Cardiac muscle cell (in vitro differentiated cells and primary cell): ENCODE data around the gene SF3A2. TPM values are rescaled to one million over a fixed set of nuclear protein-coding genes. Genes with fewer than 3 reads are reported as not detected.

ENCODE experiments used
- DNase-seq, 2 donors: peaks; one replicate each; pipeline versions ENCODE4 v3.0.0 to v3.0.0-alpha.2; 2010 to 2017; ENCODE audit warnings: low read depth in 1 of 2, low spot score in 1 of 2
- H3K27ac ChIP-seq: fragments of 200-600 bp; sonication (generic); 2 replicates; pipeline ENCODE4 v1.5.1; 2016
- H3K27me3 ChIP-seq: fragments of 200-600 bp; sonication (generic); 2 replicates; pipeline ENCODE4 v1.6.0; 2016; ENCODE audit warnings: control low read depth
- H3K36me3 ChIP-seq: fragments of 200-600 bp; sonication (generic); 2 replicates; pipeline ENCODE4 v1.5.1; 2016; ENCODE audit warnings: control low read depth
- H3K4me1 ChIP-seq: fragments of 200-600 bp; sonication (generic); 2 replicates; pipeline ENCODE4 v1.8.1; 2017; ENCODE audit warnings: low read depth, mild to moderate bottlenecking, mixed run types
- H3K4me3 ChIP-seq: fragments of 200-600 bp; sonication (generic); 2 replicates; pipeline ENCODE4 v1.5.1; 2016; ENCODE audit warnings: mild to moderate bottlenecking
- H3K9me3 ChIP-seq: fragments of 200-600 bp; sonication (generic); 2 replicates; pipeline ENCODE4 v1.5.1; 2017; ENCODE audit warnings: low read depth, mild to moderate bottlenecking, control low read depth
- polyA plus RNA-seq: library from polyadenylated mRNA; unstranded; fragments of >200 nt; fragmentation: Nextera tagmentation; extraction: Ambion mirVana; gene quantifications from 2 replicates; pipeline ENCODE4 v1.2.1, GENCODE V29; 2016
- total RNA-seq: library from RNA; depleted of rRNA; stranded (reverse); fragments of >200 nt; gene quantifications from 2 replicates; pipeline ENCODE4 v1.2.3, GENCODE V29; 2016
- TF ChIP-seq, protein P1 (sequence below): IDR thresholded peaks from 2 replicates; pipeline ENCODE4 v1.5.1; 2012; ENCODE audit warnings: low read depth, mild to moderate bottlenecking, low read length

The SF3A2 gene
- total and polyA plus RNA-seq, 2 experiments from 2014 or later: 60.6 to 111 TPM

GRCh38 chr19:2286402-2287140, 49.9 kb downstream of the SF3A2 start:
- no peak for DNase-seq
- TF ChIP-seq, protein P1, sequence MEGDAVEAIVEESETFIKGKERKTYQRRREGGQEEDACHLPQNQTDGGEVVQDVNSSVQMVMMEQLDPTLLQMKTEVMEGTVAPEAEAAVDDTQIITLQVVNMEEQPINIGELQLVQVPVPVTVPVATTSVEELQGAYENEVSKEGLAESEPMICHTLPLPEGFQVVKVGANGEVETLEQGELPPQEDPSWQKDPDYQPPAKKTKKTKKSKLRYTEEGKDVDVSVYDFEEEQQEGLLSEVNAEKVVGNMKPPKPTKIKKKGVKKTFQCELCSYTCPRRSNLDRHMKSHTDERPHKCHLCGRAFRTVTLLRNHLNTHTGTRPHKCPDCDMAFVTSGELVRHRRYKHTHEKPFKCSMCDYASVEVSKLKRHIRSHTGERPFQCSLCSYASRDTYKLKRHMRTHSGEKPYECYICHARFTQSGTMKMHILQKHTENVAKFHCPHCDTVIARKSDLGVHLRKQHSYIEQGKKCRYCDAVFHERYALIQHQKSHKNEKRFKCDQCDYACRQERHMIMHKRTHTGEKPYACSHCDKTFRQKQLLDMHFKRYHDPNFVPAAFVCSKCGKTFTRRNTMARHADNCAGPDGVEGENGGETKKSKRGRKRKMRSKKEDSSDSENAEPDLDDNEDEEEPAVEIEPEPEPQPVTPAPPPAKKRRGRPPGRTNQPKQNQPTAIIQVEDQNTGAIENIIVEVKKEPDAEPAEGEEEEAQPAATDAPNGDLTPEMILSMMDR: no peak
- Histone ChIP-seq H3K9me3 (no peaks in the 10 kb centered on the region), H3K4me1 (peaks cover 4% of the 10 kb centered on the region), H3K36me3 (no peaks in the 10 kb centered on the region), H3K4me3 (no peak overlapping the region), H3K27ac (no peak overlapping the region), H3K27me3 (peaks cover 91% of the 10 kb centered on the region)

DNA sequence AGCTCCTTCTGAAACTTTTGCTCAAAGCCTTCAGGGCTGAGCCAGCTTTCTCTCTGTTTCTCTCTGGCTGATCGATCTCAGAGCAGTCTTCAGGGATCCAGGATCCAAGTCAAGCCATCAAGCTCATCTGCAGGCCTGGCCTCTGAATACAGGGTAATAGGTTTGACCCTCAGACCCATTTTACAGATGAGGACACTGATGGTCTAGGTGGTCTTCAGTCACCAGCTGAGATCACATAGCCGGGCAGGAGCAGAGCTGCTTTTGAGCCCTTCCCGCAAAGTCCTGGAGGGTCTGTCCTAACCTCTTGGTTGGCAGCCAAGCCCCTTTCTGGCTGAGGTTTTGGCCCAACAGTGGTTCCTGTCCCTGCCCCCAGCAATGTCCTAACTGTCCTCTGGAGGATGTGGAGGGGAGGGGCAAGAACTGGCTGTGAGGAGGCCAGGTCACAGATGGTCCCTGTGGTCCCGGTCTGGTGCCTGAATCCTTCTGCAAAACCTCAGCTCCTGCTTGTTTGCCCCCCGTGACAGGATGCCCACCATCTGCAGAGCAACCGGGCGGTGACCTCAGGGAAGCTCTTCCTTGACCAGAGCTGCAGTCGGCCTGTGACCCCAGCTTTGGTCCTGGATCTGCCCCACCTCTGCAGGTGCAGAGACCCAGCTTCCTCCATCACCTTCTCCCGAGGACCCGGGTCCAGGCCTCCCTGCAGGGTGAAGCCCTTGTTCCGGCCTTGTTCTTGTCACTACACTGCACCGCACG, 51.1 kb downstream of the SF3A2 start:
- TF ChIP-seq, protein P1: no peak
- H3K4me1 ChIP-seq: peaks cover 4% of the 10 kb centered on the region
- peaks cover 91% of the 10 kb centered on the region for H3K27me3 ChIP-seq
- H3K27ac ChIP-seq: no peak overlapping the region
- no peak overlapping the region for H3K4me3 ChIP-seq
- DNase-seq: no peak
- H3K9me3 ChIP-seq: no peaks in the 10 kb centered on the region
- no peaks in the 10 kb centered on the region for H3K36me3 ChIP-seq

- TF ChIP-seq, protein P1: no peak
- no peak overlapping the region for H3K27ac ChIP-seq
- DNase-seq: no peak
- peaks cover 91% of the 10 kb centered on the region for H3K27me3 ChIP-seq
- no peaks in the 10 kb centered on the region for H3K9me3 ChIP-seq
- peaks cover 4% of the 10 kb centered on the region for H3K4me1 ChIP-seq
- no peak overlapping the region for H3K4me3 ChIP-seq
- no peaks in the 10 kb centered on the region for H3K36me3 ChIP-seq
Observed at GRCh38 chr19:2288338-2288817, 51.8 kb downstream of the SF3A2 start.

GRCh38 chr19:2288818-2289713, 52.4 kb downstream of the SF3A2 start:
- no peak for DNase-seq
- H3K27ac ChIP-seq: no peak overlapping the region
- no peaks in the 10 kb centered on the region for H3K36me3 ChIP-seq
- peaks cover 94% of the 10 kb centered on the region for H3K27me3 ChIP-seq
- no peaks in the 10 kb centered on the region for H3K9me3 ChIP-seq
- no peak overlapping the region for H3K4me3 ChIP-seq
- TF ChIP-seq, protein P1: no peak
- peaks cover 4% of the 10 kb centered on the region for H3K4me1 ChIP-seq
